HCT116 (cell line): Measurements from ENCODE around the gene RBMY1B.
"Not testable (repeated sequence)": the region's sequence is repeated elsewhere in the genome, so short reads cannot be mapped to it uniquely, and the experiment has no call there.

Experiments
- CBX3 ChIP-seq: IDR thresholded peaks from 2 replicates; pipeline ENCODE4 v1.6.1; 2012; ENCODE audit warnings: low read depth
- CEBPB ChIP-seq: IDR thresholded peaks from 2 replicates; pipeline ENCODE4 v1.6.1; 2012; ENCODE audit warnings: low read depth
- EZH2phosphoT487 ChIP-seq: fragments of 200-600 bp; IDR thresholded peaks from 2 replicates; pipeline ENCODE4 v1.6.1; 2018; ENCODE audit warnings: antibody characterized with exemption, borderline replicate concordance
- POLR2A ChIP-seq: IDR thresholded peaks from 2 replicates; pipeline ENCODE4 v1.7.0; 2011; ENCODE audit warnings: borderline replicate concordance; ENCODE audit not compliant: insufficient read depth, insufficient read length; ENCODE audit errors: extremely low read depth
- POLR2AphosphoS5 ChIP-seq: IDR thresholded peaks from 2 replicates; pipeline ENCODE4 v1.6.1; 2011; ENCODE audit warnings: mild to moderate bottlenecking, low read depth, low read length, moderate library complexity
- RAD21 ChIP-seq: IDR thresholded peaks from 2 replicates; pipeline ENCODE4 v1.6.1; 2012; ENCODE audit warnings: low read depth, mild to moderate bottlenecking
- SIN3A ChIP-seq: IDR thresholded peaks from 2 replicates; pipeline ENCODE4 v1.6.1; 2012; ENCODE audit warnings: low read depth
- SP1 ChIP-seq: IDR thresholded peaks from 2 replicates; pipeline ENCODE4 v1.6.1; 2012; ENCODE audit warnings: low read depth
- ZNF274 ChIP-seq: fragments of 200-500 bp; sonication (Bioruptor generic); IDR thresholded peaks from 2 replicates; pipeline ENCODE4 v1.6.1; 2014; ENCODE audit warnings: mild to moderate bottlenecking, low read depth, low read length, inconsistent platforms
- TF ChIP-seq, protein P1 (sequence below), 3 experiments: fragments of 200-600 bp in 1 of 3; sonication (generic) in 1 of 3; IDR thresholded peaks in 2 of 3; conservative IDR thresholded peaks in 1 of 3; 2 replicates each; pipeline ENCODE4 v1.5.1; 2012 to 2017; ENCODE audit warnings: low read depth in 2 of 3, low read length in 2 of 3, antibody characterized with exemption in 1 of 3, borderline replicate concordance in 1 of 3, control low read depth in 1 of 3, mild to moderate bottlenecking in 1 of 3, mixed read lengths in 1 of 3, mixed run types in 1 of 3, moderate library complexity in 1 of 3; ENCODE audit not compliant: insufficient read depth in 1 of 3
- TF ChIP-seq, protein P2 (sequence below): IDR thresholded peaks from 2 replicates; pipeline ENCODE4 v1.6.1; 2012

DNA sequence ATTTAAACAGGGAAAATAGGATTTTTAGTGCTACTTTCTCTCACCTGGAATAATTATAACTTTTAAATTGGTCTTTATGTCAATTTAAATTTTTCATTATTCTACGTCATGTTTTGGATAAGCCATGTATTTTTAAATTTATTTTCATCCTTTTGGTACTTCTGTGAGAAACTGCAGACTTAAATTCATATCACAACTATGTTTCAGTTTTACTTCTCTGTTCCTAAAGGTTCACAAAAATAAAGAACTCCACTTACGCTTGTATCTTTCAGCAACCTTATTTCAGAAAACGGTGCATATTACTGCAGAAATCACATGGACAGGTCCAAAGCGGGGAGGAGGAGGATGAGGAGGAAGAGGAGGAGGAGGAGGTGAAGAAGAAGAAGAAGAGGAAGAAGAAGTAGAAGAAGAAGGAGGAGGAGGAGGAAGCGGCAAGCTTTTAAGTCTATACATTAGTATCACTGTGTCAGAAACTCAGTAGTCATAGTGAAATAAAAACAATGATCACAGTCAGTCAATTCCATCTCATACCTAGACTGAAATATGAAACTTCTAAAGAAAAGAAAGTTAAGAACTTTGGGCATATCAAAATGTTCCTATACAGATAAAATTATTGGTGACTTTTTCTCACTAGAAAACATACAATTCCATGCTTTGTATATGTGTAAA lies 48.3 kb downstream of the RBMY1B start:
- TF ChIP-seq, protein P1, sequence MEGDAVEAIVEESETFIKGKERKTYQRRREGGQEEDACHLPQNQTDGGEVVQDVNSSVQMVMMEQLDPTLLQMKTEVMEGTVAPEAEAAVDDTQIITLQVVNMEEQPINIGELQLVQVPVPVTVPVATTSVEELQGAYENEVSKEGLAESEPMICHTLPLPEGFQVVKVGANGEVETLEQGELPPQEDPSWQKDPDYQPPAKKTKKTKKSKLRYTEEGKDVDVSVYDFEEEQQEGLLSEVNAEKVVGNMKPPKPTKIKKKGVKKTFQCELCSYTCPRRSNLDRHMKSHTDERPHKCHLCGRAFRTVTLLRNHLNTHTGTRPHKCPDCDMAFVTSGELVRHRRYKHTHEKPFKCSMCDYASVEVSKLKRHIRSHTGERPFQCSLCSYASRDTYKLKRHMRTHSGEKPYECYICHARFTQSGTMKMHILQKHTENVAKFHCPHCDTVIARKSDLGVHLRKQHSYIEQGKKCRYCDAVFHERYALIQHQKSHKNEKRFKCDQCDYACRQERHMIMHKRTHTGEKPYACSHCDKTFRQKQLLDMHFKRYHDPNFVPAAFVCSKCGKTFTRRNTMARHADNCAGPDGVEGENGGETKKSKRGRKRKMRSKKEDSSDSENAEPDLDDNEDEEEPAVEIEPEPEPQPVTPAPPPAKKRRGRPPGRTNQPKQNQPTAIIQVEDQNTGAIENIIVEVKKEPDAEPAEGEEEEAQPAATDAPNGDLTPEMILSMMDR (IDR thresholded peaks at IDR 0.05 in 2 of 3, conservative IDR thresholded peaks at IDR 0.05 in 1 of 3; ENCODE audit: borderline replicate concordance in 1 of 3, insufficient read depth in 1 of 3, low read depth in 2 of 3, low read length in 2 of 3), result not testable (repeated sequence)
- not testable (repeated sequence) for TF ChIP-seq POLR2AphosphoS5, RAD21, CBX3, SIN3A, EZH2phosphoT487, SP1, CEBPB, POLR2A, ZNF274
- TF ChIP-seq, protein P2, sequence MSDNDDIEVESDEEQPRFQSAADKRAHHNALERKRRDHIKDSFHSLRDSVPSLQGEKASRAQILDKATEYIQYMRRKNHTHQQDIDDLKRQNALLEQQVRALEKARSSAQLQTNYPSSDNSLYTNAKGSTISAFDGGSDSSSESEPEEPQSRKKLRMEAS, result not testable (repeated sequence)
